ENCODE measurements around the gene RGS7. TPM values are rescaled to one million over a fixed set of nuclear protein-coding genes. Genes with fewer than 3 reads are reported as not detected.
"Not testable (repeated sequence)": the region's sequence is repeated elsewhere in the genome, so short reads cannot be mapped to it uniquely, and the experiment has no call there.

Gene RGS7
- total RNA-seq, 1 donor from 2014 or later = 0.39 TPM

GRCh38 chr1:241270016-241270415 lies 87.0 kb downstream of the RGS7 start:
- no peak for DNase-seq

- no peak for DNase-seq
These were observed 87.9 kb downstream of the RGS7 start for GRCh38 chr1:241269116-241269515.

- DNase-seq = no peak
These were observed 90.9 kb downstream of the RGS7 start for GRCh38 chr1:241266121-241266520.

GRCh38 chr1:241265428-241265827 lies 91.6 kb downstream of the RGS7 start:
- DNase-seq = no peak

GRCh38 chr1:241263346-241263745 lies 93.7 kb downstream of the RGS7 start:
- DNase-seq = no peak

- no peak for DNase-seq
These were observed 103.5 kb downstream of the RGS7 start for GRCh38 chr1:241253471-241253870.

- DNase-seq = no peak
These were observed 106.5 kb downstream of the RGS7 start for GRCh38 chr1:241250465-241250864.

GRCh38 chr1:241240069-241240468 lies 116.9 kb downstream of the RGS7 start:
- DNase-seq = no peak

- DNase-seq = no peak
These were observed 119.1 kb downstream of the RGS7 start for GRCh38 chr1:241237873-241238272.

GRCh38 chr1:241235256-241235897 lies 121.6 kb downstream of the RGS7 start:
- DNase-seq = no peak

- no peak for DNase-seq
These were observed 127.3 kb downstream of the RGS7 start for GRCh38 chr1:241229711-241230110.

GRCh38 chr1:241229216-241229615 lies 127.8 kb downstream of the RGS7 start:
- DNase-seq = no peak

- DNase-seq = no peak
These were observed 128.7 kb downstream of the RGS7 start for GRCh38 chr1:241228339-241228738.

GRCh38 chr1:241225741-241226140 lies 131.3 kb downstream of the RGS7 start:
- no peak for DNase-seq

- DNase-seq = not testable (repeated sequence)
These were observed 132.8 kb downstream of the RGS7 start for GRCh38 chr1:241224189-241224588.

GRCh38 chr1:241222813-241223212 lies 134.2 kb downstream of the RGS7 start:
- DNase-seq = not testable (repeated sequence)

GRCh38 chr1:241221319-241221718 lies 135.7 kb downstream of the RGS7 start:
- no peak for DNase-seq

GRCh38 chr1:241220913-241221312 lies 136.1 kb downstream of the RGS7 start:
- DNase-seq = not testable (repeated sequence)

GRCh38 chr1:241219449-241219848 lies 137.6 kb downstream of the RGS7 start:
- no peak for DNase-seq

- no peak for DNase-seq
These were observed 139.5 kb downstream of the RGS7 start for GRCh38 chr1:241217516-241217915.

GRCh38 chr1:241215683-241216082 lies 141.3 kb downstream of the RGS7 start:
- DNase-seq = no peak

GRCh38 chr1:241215203-241215602 lies 141.8 kb downstream of the RGS7 start:
- DNase-seq = no peak

- no peak for DNase-seq
These were observed 143.9 kb downstream of the RGS7 start for GRCh38 chr1:241213139-241213538.

GRCh38 chr1:241212628-241213027 lies 144.4 kb downstream of the RGS7 start:
- no peak for DNase-seq

GRCh38 chr1:241208910-241209379 lies 148.1 kb downstream of the RGS7 start:
- DNase-seq = no peak

Data from skin of body (tissue), 2 donors.